H1 (cell line): ENCODE data around the gene CYP4F11. TPM values are rescaled to one million over a fixed set of nuclear protein-coding genes. Genes with fewer than 3 reads are reported as not detected.

ENCODE experiments used
- CTCF ChIA-PET: fragments of 300-600 bp; sonication (Branson Sonifier 250); formaldehyde crosslinking; loops from one replicate; lab custom pipeline; 2021; ENCODE audit not compliant: partially characterized antibody; lab: Charles Lee
- POLR2A ChIA-PET: fragments of 300-600 bp; sonication (Branson Sonifier 250); formaldehyde crosslinking; loops from one replicate; lab custom pipeline; 2021; ENCODE audit warnings: inconsistent platforms; ENCODE audit not compliant: partially characterized antibody; lab: Charles Lee
- DNase-seq, 2 experiments: peaks; one replicate each; pipeline versions ENCODE4 v3.0.0 to v3.0.0-alpha.2; 2010 to 2022; ENCODE audit warnings: low spot score in 2 of 2, low read depth in 1 of 2, mixed read lengths in 1 of 2
- FAIRE-seq: peaks from 2 replicates; lab custom pipeline; 2011; peaks lifted over from hg19 to GRCh38; lab: Jason Lieb, UNC
- H2AFZ ChIP-seq: 2 replicates; pipeline ENCODE4 v1.8.1; 2012; ENCODE audit warnings: low read length, inconsistent platforms
- H2AK5ac ChIP-seq: 2 replicates; pipeline ENCODE4 v1.6.1; 2013; ENCODE audit warnings: low read depth, low read length
- H2BK120ac ChIP-seq: replicated peaks from 2 replicates; pipeline ENCODE3; 2013; ENCODE audit warnings: low read depth, low read length, inconsistent platforms
- H2BK12ac ChIP-seq: 2 replicates; pipeline ENCODE4 v1.6.1; 2013; ENCODE audit warnings: low read depth, low read length
- H2BK15ac ChIP-seq: 2 replicates; pipeline ENCODE4 v1.6.1; 2013; ENCODE audit warnings: low read length
- H2BK20ac ChIP-seq: 2 replicates; pipeline ENCODE4 v1.6.1; 2013; ENCODE audit warnings: low read length
- H2BK5ac ChIP-seq: 2 replicates; pipeline ENCODE4 v1.6.1; 2013; ENCODE audit warnings: low read depth, low read length
- H3K14ac ChIP-seq: 2 replicates; pipeline ENCODE4 v1.6.1; 2013; ENCODE audit warnings: inconsistent platforms; ENCODE audit not compliant: insufficient read length
- H3K18ac ChIP-seq: 2 replicates; pipeline ENCODE4 v1.6.1; 2013; ENCODE audit warnings: low read length; ENCODE audit errors: extremely low read depth
- H3K23ac ChIP-seq: 2 replicates; pipeline ENCODE4 v1.6.1; 2013; ENCODE audit warnings: inconsistent platforms; ENCODE audit not compliant: insufficient read length
- H3K23me2 ChIP-seq: 2 replicates; pipeline ENCODE4 v1.6.1; 2013; ENCODE audit warnings: low read depth, low read length
- H3K27ac ChIP-seq: 2 replicates; pipeline ENCODE4 v1.6.1; 2011; ENCODE audit warnings: low read depth, low read length, inconsistent platforms
- H3K27me3 ChIP-seq, 4 experiments: replicated peaks in 1 of 4; 1 replicate in 1 of 4; 2 replicates in 3 of 4; pipeline versions ENCODE4 v1.6.1 to v1.8.1; 2011 to 2013; ENCODE audit warnings: low read length in 3 of 4, mild to moderate bottlenecking in 3 of 4, inconsistent platforms in 2 of 4, mixed read lengths in 2 of 4, moderate library complexity in 1 of 4; ENCODE audit not compliant: control insufficient read depth in 3 of 4, insufficient read depth in 3 of 4; ENCODE audit errors: extremely low read depth in 1 of 4
- H3K36me3 ChIP-seq, 4 experiments: 2 replicates each; pipeline versions ENCODE4 v1.6.1 to v1.8.1; 2011 to 2013; ENCODE audit warnings: mild to moderate bottlenecking in 4 of 4, low read length in 3 of 4, moderate library complexity in 2 of 4, control low read depth in 1 of 4, inconsistent platforms in 1 of 4; ENCODE audit not compliant: insufficient read depth in 4 of 4, control insufficient read depth in 2 of 4
- H3K4ac ChIP-seq: replicated peaks from 2 replicates; pipeline ENCODE3; 2013; ENCODE audit warnings: low read length, low read depth, mixed read lengths, inconsistent platforms; ENCODE audit not compliant: insufficient read length
- H3K4me1 ChIP-seq, 4 experiments: replicated peaks in 1 of 4; 1 replicate in 1 of 4; 2 replicates in 3 of 4; pipeline versions ENCODE4 v1.6.1 to v1.8.1; 2011 to 2013; ENCODE audit warnings: low read length in 3 of 4, inconsistent platforms in 2 of 4, mixed read lengths in 1 of 4; ENCODE audit not compliant: insufficient read depth in 4 of 4, control insufficient read depth in 3 of 4
- H3K4me2 ChIP-seq, 2 experiments: 2 replicates each; pipeline versions ENCODE4 v1.6.1 to v1.8.1; 2011 to 2013; ENCODE audit warnings: low read depth in 2 of 2, low read length in 2 of 2, control low read depth in 1 of 2, inconsistent platforms in 1 of 2, mild to moderate bottlenecking in 1 of 2; ENCODE audit not compliant: insufficient read depth in 1 of 2
- H3K4me3 ChIP-seq, 4 experiments: fragments of 200-600, 300-600 bp in 1 of 4; sonication (generic), shearing (Covaris generic), sonication (Bioruptor Twin) in 1 of 4; 2 replicates each; pipeline versions ENCODE4 v1.5.1 to v1.8.1; 2011 to 2016; ENCODE audit warnings: low read length in 4 of 4, low read depth in 3 of 4, control low read depth in 2 of 4, inconsistent platforms in 2 of 4, mild to moderate bottlenecking in 2 of 4, mixed read lengths in 1 of 4, moderate library complexity in 1 of 4; ENCODE audit not compliant: insufficient read depth in 2 of 4; ENCODE audit errors: extremely low read depth in 1 of 4
- H3K56ac ChIP-seq: replicated peaks from 2 replicates; pipeline ENCODE3; 2013; ENCODE audit warnings: low read depth, mild to moderate bottlenecking, mixed read lengths, low read length, inconsistent platforms; ENCODE audit not compliant: insufficient read length
- H3K79me1 ChIP-seq: 2 replicates; pipeline ENCODE4 v1.6.1; 2013; ENCODE audit warnings: low read depth, low read length, control low read depth
- H3K79me2 ChIP-seq, 2 experiments: 2 replicates each; pipeline versions ENCODE4 v1.6.1 to v1.8.1; 2012 to 2013; ENCODE audit warnings: low read length in 2 of 2, mild to moderate bottlenecking in 2 of 2, inconsistent platforms in 1 of 2; ENCODE audit not compliant: insufficient read depth in 2 of 2, control insufficient read depth in 1 of 2
- H3K9ac ChIP-seq, 4 experiments: replicated peaks in 1 of 4; 1 replicate in 1 of 4; 2 replicates in 3 of 4; pipeline versions ENCODE4 v1.6.1 to v1.8.1; 2011 to 2013; ENCODE audit warnings: low read depth in 3 of 4, low read length in 3 of 4, control low read depth in 2 of 4, mild to moderate bottlenecking in 2 of 4, moderate library complexity in 2 of 4, inconsistent platforms in 1 of 4; ENCODE audit errors: extremely low read depth in 1 of 4
- H3K9me3 ChIP-seq, 2 experiments: 2 replicates each; pipeline versions ENCODE4 v1.6.1 to v1.8.1; 2012 to 2013; ENCODE audit warnings: mild to moderate bottlenecking in 2 of 2, moderate library complexity in 2 of 2, control low read depth in 1 of 2, inconsistent platforms in 1 of 2, low read depth in 1 of 2, low read length in 1 of 2, mixed read lengths in 1 of 2; ENCODE audit not compliant: insufficient read depth in 2 of 2
- H4K20me1 ChIP-seq, 2 experiments: replicated peaks in 1 of 2; 2 replicates each; pipeline versions ENCODE3 to v1.8.1; 2011 to 2013; ENCODE audit warnings: inconsistent platforms in 2 of 2, low read length in 2 of 2, mild to moderate bottlenecking in 1 of 2; ENCODE audit not compliant: insufficient read depth in 2 of 2, control insufficient read depth in 1 of 2
- H4K5ac ChIP-seq: 2 replicates; pipeline ENCODE4 v1.6.1; 2013; ENCODE audit warnings: low read length, low read depth, mixed read lengths, inconsistent platforms; ENCODE audit not compliant: insufficient read length
- H4K8ac ChIP-seq: 2 replicates; pipeline ENCODE4 v1.8.0; 2013; ENCODE audit warnings: mild to moderate bottlenecking, moderate library complexity, low read length, inconsistent platforms; ENCODE audit not compliant: insufficient read depth; ENCODE audit errors: extremely low read depth
- H4K91ac ChIP-seq: replicated peaks from 2 replicates; pipeline ENCODE3; 2013; ENCODE audit warnings: low read length, mixed read lengths, inconsistent platforms; ENCODE audit not compliant: insufficient read length
- CBX5 ChIP-seq: fragments of 300-800, 300-1000 bp; sonication (generic); IDR thresholded peaks from 2 replicates; pipeline ENCODE4 v1.7.1; 2016; ENCODE audit warnings: antibody characterized with exemption, low read length, low read depth
- CHD2 ChIP-seq: IDR thresholded peaks from 2 replicates; pipeline ENCODE4 v1.6.1; 2012; ENCODE audit warnings: low read length, improper control_type of control experiment
- FOSL1 ChIP-seq: IDR thresholded peaks from 2 replicates; pipeline ENCODE4 v1.6.1; 2011; ENCODE audit warnings: mild to moderate bottlenecking, low read depth, low read length, moderate library complexity; ENCODE audit not compliant: insufficient read depth
- GABPA ChIP-seq: IDR thresholded peaks from 2 replicates; pipeline ENCODE4 v1.6.1; 2011; ENCODE audit warnings: mild to moderate bottlenecking, low read length, moderate library complexity, borderline replicate concordance; ENCODE audit not compliant: insufficient read depth
- KDM5A ChIP-seq: fragments of 200-600 bp; IDR thresholded peaks from 2 replicates; pipeline ENCODE4 v1.7.1; 2012; ENCODE audit warnings: mild to moderate bottlenecking, low read length, inconsistent platforms, mixed read lengths
- NANOG ChIP-seq: IDR thresholded peaks from 2 replicates; pipeline ENCODE4 v1.6.1; 2011; ENCODE audit warnings: low read length, low read depth, mild to moderate bottlenecking, inconsistent platforms; ENCODE audit not compliant: insufficient read depth, poor library complexity, severe bottlenecking
- POU5F1 ChIP-seq: IDR thresholded peaks from 2 replicates; pipeline ENCODE4 v1.6.1; 2011; ENCODE audit warnings: low read depth, mild to moderate bottlenecking, low read length, moderate library complexity
- SAP30 ChIP-seq: fragments of 300-600 bp; sonication (generic); IDR thresholded peaks from 2 replicates; pipeline ENCODE4 v1.7.1; 2012; ENCODE audit warnings: low read length, moderate library complexity, mild to moderate bottlenecking, inconsistent platforms; ENCODE audit not compliant: insufficient read depth, insufficient replicate concordance
- SRF ChIP-seq: IDR thresholded peaks from 2 replicates; pipeline ENCODE4 v1.6.1; 2011; ENCODE audit warnings: mild to moderate bottlenecking, low read depth, low read length, moderate library complexity
- TAF1 ChIP-seq: IDR thresholded peaks from 2 replicates; pipeline ENCODE4 v1.6.1; 2011; ENCODE audit warnings: mild to moderate bottlenecking, low read depth, low read length
- WGBS, 2 experiments: shearing (Covaris generic) in 1 of 2; methylation state at CpG; one replicate each; pipeline versions ENCODE4 v1.1.6 to v1.1.7; 2013 to 2015; ENCODE audit warnings: low lambda C conversion rate in 2 of 2, mixed read lengths in 2 of 2, inconsistent platforms in 1 of 2, low coverage in 1 of 2, missing lambda C conversion rate in 1 of 2; ENCODE audit not compliant: insufficient replicate concordance in 2 of 2, insufficient coverage in 1 of 2, insufficient read length in 1 of 2; ENCODE audit errors: extremely low coverage in 1 of 2, missing lambda C conversion rate in 1 of 2; 5-methylcytosine and 5-hydroxymethylcytosine counted together
- polyA plus RNA-seq, 7 experiments: library from polyadenylated mRNA; depleted of rRNA in 3 of 7; stranded (reverse) in 5 of 7; unstranded in 2 of 7; fragments of >200 nt in 5 of 7; fragments of 200-250 nt in 2 of 7; gene quantifications; 1 replicate in 5 of 7; 2 replicates in 1 of 7; 4 replicates in 1 of 7; pipeline versions ENCODE4 v1.2.1 to v1.2.3, GENCODE V29; 2011 to 2013; ENCODE audit warnings: missing spikeins in 2 of 7, mixed read lengths in 2 of 7
- total RNA-seq: library from RNA; stranded (reverse); fragmentation: NEBNext Ultra II Directional; extraction: Animal tissue kit (Norgen Biotek cat#: 25700); gene quantifications from 2 replicates; pipeline ENCODE4 v1.2.1, GENCODE V29; 2021

CYP4F11 gene
- total and polyA plus RNA-seq, 2 of the 8 experiments (the other 6 are each of a cell fraction or from before 2014, with no cell fraction given): not detected

DNA sequence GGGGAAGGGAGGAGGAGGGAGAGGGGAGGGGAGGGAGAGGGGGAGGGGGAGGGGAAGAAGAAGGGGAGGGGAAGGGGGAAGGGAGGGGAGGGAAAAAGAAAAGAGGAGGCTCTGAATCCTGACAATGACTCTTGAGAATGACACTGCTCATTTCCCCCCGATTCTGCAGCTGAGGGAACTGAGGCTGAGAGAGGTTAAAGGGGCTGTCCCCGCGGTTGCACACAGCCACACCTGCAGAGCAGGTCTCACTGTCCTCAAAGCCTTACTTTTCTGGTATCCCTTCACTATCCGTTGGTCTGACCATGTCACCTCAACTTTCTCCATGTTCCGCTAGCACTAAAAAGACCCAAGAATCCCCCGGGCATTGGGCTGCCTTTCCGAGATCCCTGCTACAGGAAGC, 71.9 kb downstream of the CYP4F11 start:
- no peak overlapping the region for H2BK12ac ChIP-seq
- 75% methylated on average over 5 of the region's 7 CpGs; no CpG with 5 or more reads in 1 of the 2 experiments for WGBS, 2 experiments
- H3K79me1 ChIP-seq: no peaks in the 10 kb centered on the region
- ChIA-PET POLR2A (no interaction called here), CTCF (no interaction called here)
- H3K56ac ChIP-seq: no peak overlapping the region
- H3K4me1 ChIP-seq: no peaks in the 10 kb centered on the region
- H3K79me2 ChIP-seq: no peaks in the 10 kb centered on the region
- no peak overlapping the region for H2AK5ac ChIP-seq
- H3K23me2 ChIP-seq: no peaks in the 10 kb centered on the region
- no peak overlapping the region for H3K27ac ChIP-seq
- H4K5ac ChIP-seq: no peak overlapping the region
- H4K91ac ChIP-seq: no peak overlapping the region
- no peak for FAIRE-seq
- H3K4me3 ChIP-seq: no peak overlapping the region
- no peak overlapping the region for H3K23ac ChIP-seq
- H4K20me1 ChIP-seq: no peaks in the 10 kb centered on the region
- no peak overlapping the region for H2BK5ac ChIP-seq
- H3K9ac ChIP-seq: no peak overlapping the region
- no peaks in the 10 kb centered on the region for H3K27me3 ChIP-seq
- no peak overlapping the region for H2BK120ac ChIP-seq
- DNase-seq: no peak
- H3K4ac ChIP-seq: no peak overlapping the region
- TF ChIP-seq GABPA (no peak), SAP30 (no peak), TAF1 (no peak), CHD2 (no peak), SRF (no peak), CBX5 (no peak), NANOG (no peak), KDM5A (no peak), POU5F1 (no peak), FOSL1 (no peak)
- H3K9me3 ChIP-seq: peaks cover 40 to 82% of the 10 kb centered on the region in 2 experiments
- no peak overlapping the region for H3K4me2 ChIP-seq
- H2AFZ ChIP-seq: no peak overlapping the region
- H3K18ac ChIP-seq: no peak overlapping the region
- H2BK20ac ChIP-seq: no peak overlapping the region
- no peak overlapping the region for H4K8ac ChIP-seq
- no peaks in the 10 kb centered on the region for H3K36me3 ChIP-seq
- H3K14ac ChIP-seq: no peak overlapping the region
- H2BK15ac ChIP-seq: no peak overlapping the region
